Measurements from ENCODE around the gene PSMB3. TPM values are rescaled to one million over a fixed set of nuclear protein-coding genes. Genes with fewer than 3 reads are reported as not detected.

PSMB3 gene
- total and polyA plus RNA-seq, 9 of the 15 experiments (the other 6 are each of a cell fraction or from before 2014, with no cell fraction given), result 460 to 2,775 (median 574) TPM

DNA sequence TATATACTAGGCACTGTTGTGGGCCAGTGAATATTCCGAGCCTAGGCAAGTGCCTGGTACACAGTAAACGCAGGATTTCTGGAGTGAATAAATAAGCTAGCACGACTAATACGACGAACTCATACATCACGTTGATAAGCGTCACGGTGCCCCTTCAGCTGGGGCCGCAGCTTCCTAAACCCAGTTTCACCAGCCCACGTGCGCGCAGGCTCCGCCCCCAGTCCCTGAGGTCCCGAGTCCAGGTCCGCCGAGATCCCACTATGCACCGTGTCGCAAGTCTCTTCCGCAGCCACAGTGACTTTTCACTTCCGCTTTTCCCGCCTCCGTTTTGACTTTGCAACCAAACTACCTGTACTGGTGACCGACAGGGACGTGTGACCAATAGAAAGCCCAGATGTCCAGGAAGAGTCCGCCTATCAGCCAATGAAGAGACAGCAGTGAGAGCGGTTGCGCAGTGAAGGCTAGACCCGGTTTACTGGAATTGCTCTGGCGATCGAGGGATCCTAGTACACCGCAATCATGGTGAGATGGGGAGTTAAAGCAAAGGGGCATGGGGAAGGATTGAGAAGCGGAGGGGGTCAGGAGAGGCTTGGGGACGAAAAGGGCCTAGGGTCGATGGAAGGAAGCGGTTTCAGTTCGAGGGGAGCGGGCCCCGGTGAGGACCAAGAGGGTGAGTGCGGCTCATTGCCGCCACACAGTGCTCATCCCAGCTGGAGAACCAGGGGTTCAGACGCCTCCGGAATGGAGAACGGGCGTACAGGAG is at the start of gene PSMB3 (continued):
- no peak for TF ChIP-seq ZNF274 (IDR thresholded peaks at IDR 0.05; ENCODE audit: borderline replicate concordance, low read depth, low read length)
- TF ChIP-seq TRIM24 (IDR thresholded peaks at IDR 0.05), result no peak
- TF ChIP-seq, protein P1, sequence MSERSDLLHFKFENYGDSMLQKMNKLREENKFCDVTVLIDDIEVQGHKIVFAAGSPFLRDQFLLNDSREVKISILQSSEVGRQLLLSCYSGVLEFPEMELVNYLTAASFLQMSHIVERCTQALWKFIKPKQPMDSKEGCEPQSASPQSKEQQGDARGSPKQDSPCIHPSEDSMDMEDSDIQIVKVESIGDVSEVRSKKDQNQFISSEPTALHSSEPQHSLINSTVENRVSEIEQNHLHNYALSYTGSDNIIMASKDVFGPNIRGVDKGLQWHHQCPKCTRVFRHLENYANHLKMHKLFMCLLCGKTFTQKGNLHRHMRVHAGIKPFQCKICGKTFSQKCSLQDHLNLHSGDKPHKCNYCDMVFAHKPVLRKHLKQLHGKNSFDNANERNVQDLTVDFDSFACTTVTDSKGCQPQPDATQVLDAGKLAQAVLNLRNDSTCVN (CRISPR knock-in tag; IDR thresholded peaks at IDR 0.05), result peak; percentile 95
- TF ChIP-seq ZNF699 (CRISPR knock-in tag; IDR thresholded peaks at IDR 0.05; ENCODE audit: insufficient replicate concordance), result no peak
- 0 out of 2 replicates have a peak, but pooled peaks have one; percentile 14 for TF ChIP-seq MAFF (IDR thresholded peaks at IDR 0.05; ENCODE audit: low read length)
- no peak for TF ChIP-seq SIRT6 (IDR thresholded peaks at IDR 0.05; ENCODE audit: low read depth, low read length)
- no peak for TF ChIP-seq RFX5 (IDR thresholded peaks at IDR 0.05; ENCODE audit: low read depth, low read length)
- no peak for TF ChIP-seq XRCC5 (IDR thresholded peaks at IDR 0.05; ENCODE audit: low read depth, low read length)
- no peak for TF ChIP-seq NFXL1 (CRISPR knock-in tag; IDR thresholded peaks at IDR 0.05)
- TF ChIP-seq, protein P2, sequence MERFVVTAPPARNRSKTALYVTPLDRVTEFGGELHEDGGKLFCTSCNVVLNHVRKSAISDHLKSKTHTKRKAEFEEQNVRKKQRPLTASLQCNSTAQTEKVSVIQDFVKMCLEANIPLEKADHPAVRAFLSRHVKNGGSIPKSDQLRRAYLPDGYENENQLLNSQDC (CRISPR knock-in tag; IDR thresholded peaks at IDR 0.05), result no peak
- TF ChIP-seq, protein P3, sequence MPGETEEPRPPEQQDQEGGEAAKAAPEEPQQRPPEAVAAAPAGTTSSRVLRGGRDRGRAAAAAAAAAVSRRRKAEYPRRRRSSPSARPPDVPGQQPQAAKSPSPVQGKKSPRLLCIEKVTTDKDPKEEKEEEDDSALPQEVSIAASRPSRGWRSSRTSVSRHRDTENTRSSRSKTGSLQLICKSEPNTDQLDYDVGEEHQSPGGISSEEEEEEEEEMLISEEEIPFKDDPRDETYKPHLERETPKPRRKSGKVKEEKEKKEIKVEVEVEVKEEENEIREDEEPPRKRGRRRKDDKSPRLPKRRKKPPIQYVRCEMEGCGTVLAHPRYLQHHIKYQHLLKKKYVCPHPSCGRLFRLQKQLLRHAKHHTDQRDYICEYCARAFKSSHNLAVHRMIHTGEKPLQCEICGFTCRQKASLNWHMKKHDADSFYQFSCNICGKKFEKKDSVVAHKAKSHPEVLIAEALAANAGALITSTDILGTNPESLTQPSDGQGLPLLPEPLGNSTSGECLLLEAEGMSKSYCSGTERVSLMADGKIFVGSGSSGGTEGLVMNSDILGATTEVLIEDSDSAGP (CRISPR knock-in tag; IDR thresholded peaks at IDR 0.05), result no peak
- no peak for TF ChIP-seq TEAD4 (IDR thresholded peaks at IDR 0.05; ENCODE audit: low read length)
- no peak for TF ChIP-seq TEAD4 (CRISPR knock-in tag; IDR thresholded peaks at IDR 0.05; ENCODE audit: borderline replicate concordance)
- TF ChIP-seq SMARCA4 (IDR thresholded peaks at IDR 0.05), result no peak
- TF ChIP-seq, protein P4, sequence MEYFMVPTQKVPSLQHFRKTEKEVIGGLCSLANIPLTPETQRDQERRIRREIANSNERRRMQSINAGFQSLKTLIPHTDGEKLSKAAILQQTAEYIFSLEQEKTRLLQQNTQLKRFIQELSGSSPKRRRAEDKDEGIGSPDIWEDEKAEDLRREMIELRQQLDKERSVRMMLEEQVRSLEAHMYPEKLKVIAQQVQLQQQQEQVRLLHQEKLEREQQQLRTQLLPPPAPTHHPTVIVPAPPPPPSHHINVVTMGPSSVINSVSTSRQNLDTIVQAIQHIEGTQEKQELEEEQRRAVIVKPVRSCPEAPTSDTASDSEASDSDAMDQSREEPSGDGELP (CRISPR knock-in tag; IDR thresholded peaks at IDR 0.05; ENCODE audit: borderline replicate concordance), result peak; percentile 89
- no peak for TF ChIP-seq PURB (CRISPR knock-in tag; IDR thresholded peaks at IDR 0.05; ENCODE audit: low read depth)
- no peak for TF ChIP-seq GATA2 (CRISPR knock-in tag; IDR thresholded peaks at IDR 0.05)
- TF ChIP-seq, protein P5, sequence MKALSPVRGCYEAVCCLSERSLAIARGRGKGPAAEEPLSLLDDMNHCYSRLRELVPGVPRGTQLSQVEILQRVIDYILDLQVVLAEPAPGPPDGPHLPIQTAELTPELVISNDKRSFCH (CRISPR knock-in tag; IDR thresholded peaks at IDR 0.05), result no peak
- TF ChIP-seq, protein P5 (tag; IDR thresholded peaks at IDR 0.05), result no peak
- TF ChIP-seq TEAD2 (tag; IDR thresholded peaks at IDR 0.05), result no peak
- no peak for TF ChIP-seq SRF (CRISPR knock-in tag; IDR thresholded peaks at IDR 0.05)
- TF ChIP-seq, protein P6, sequence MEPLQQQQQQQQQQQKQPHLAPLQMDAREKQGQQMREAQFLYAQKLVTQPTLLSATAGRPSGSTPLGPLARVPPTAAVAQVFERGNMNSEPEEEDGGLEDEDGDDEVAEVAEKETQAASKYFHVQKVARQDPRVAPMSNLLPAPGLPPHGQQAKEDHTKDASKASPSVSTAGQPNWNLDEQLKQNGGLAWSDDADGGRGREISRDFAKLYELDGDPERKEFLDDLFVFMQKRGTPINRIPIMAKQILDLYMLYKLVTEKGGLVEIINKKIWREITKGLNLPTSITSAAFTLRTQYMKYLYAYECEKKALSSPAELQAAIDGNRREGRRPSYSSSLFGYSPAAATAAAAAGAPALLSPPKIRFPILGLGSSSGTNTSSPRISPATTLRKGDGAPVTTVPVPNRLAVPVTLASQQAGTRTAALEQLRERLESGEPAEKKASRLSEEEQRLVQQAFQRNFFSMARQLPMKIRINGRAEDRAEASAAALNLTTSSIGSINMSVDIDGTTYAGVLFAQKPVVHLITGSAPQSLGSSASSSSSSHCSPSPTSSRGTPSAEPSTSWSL (CRISPR knock-in tag; IDR thresholded peaks at IDR 0.05; ENCODE audit: borderline replicate concordance), result no peak
- 0 out of 2 replicates have a peak, but pooled peaks have one; percentile 32 for TF ChIP-seq RNF2 (IDR thresholded peaks at IDR 0.05)

Measured in K562 (cell line).